HepG2 (cell line): ENCODE results near the gene FAM120AOS. TPM values are rescaled to one million over a fixed set of nuclear protein-coding genes. Genes with fewer than 3 reads are reported as not detected.

Experiments
- ATAC-seq: fragments of 200-7000 bp; cut with Tn5 transposase; 3 replicates; pipeline ENCODE4 v1.9.1; 2020; ENCODE audit warnings: mild to moderate bottlenecking, moderate library complexity
- BruUV-seq: library from RNA; stranded (reverse); fragments of 400-500 nt; replicated peaks from 2 replicates; lab custom pipeline; 2021; lab: Mats Ljungman, UMichigan
- CTCF ChIA-PET: fragments of 300-600 bp; formaldehyde crosslinking; extraction: SDS; loops from one replicate; lab custom pipeline; 2021; ENCODE audit warnings: low total read pairs, inconsistent platforms, low intra/inter-chr PET ratio; lab: Yijun Ruan, JAX
- POLR2A ChIA-PET: fragments of 350-600 bp; sonication (Branson Sonifier 250); formaldehyde crosslinking; loops from one replicate; lab custom pipeline; 2020; ENCODE audit warnings: antibody characterized with exemption, inconsistent platforms; lab: Yijun Ruan, JAX
- DNase-seq: peaks from one replicate; pipeline ENCODE4 v3.0.0-alpha.2; 2015; ENCODE audit warnings: low spot score
- FAIRE-seq: peaks from 3 replicates; lab custom pipeline; 2011; peaks lifted over from hg19 to GRCh38; lab: Jason Lieb, UNC
- H2AFZ ChIP-seq: one replicate; pipeline ENCODE4 v1.6.1; 2011; ENCODE audit warnings: low read length, inconsistent platforms
- H3K27ac ChIP-seq: fragments of 300-600 bp; 3 replicates; pipeline ENCODE4 v1.8.0; 2011; ENCODE audit warnings: mixed run types, mild to moderate bottlenecking, mixed read lengths, low read length, inconsistent platforms; ENCODE audit not compliant: insufficient read depth; ENCODE audit errors: extremely low read length
- H3K27me3 ChIP-seq, 2 experiments: fragments of 200-600 bp in 1 of 2; 2 replicates in 1 of 2; 3 replicates in 1 of 2; pipeline versions ENCODE4 v1.6.0 to v1.8.0; 2011; ENCODE audit warnings: low read length in 2 of 2, mild to moderate bottlenecking in 2 of 2, moderate library complexity in 2 of 2, inconsistent platforms in 1 of 2; ENCODE audit not compliant: insufficient read depth in 2 of 2, control insufficient read depth in 1 of 2
- H3K36me3 ChIP-seq, 2 experiments: fragments of 200-600 bp in 1 of 2; replicated peaks in 1 of 2; 2 replicates in 1 of 2; 3 replicates in 1 of 2; pipeline versions ENCODE4 v1.5.1 to v1.8.0; 2011; ENCODE audit warnings: low read length in 2 of 2, inconsistent platforms in 1 of 2; ENCODE audit not compliant: insufficient read depth in 2 of 2, control insufficient read depth in 1 of 2
- H3K4me1 ChIP-seq: 2 replicates; pipeline ENCODE4 v1.5.1; 2012; ENCODE audit warnings: low read length, inconsistent platforms; ENCODE audit not compliant: insufficient read depth
- H3K4me2 ChIP-seq: 2 replicates; pipeline ENCODE4 v1.6.0; 2011; ENCODE audit warnings: low read depth, low read length, inconsistent platforms
- H3K4me3 ChIP-seq, 3 experiments: fragments of 200-600 bp in 1 of 3; sonication (generic), shearing (Covaris generic) in 1 of 3; replicated peaks in 1 of 3; 2 replicates each; pipeline ENCODE4 v1.5.1; 2011 to 2016; ENCODE audit warnings: low read length in 3 of 3, inconsistent platforms in 2 of 3, low read depth in 2 of 3, mild to moderate bottlenecking in 2 of 3, control low read depth in 1 of 3, mixed read lengths in 1 of 3; ENCODE audit not compliant: insufficient read depth in 1 of 3
- H3K79me2 ChIP-seq: one replicate; pipeline ENCODE4 v1.6.1; 2011; ENCODE audit warnings: low read length, inconsistent platforms; ENCODE audit not compliant: insufficient read depth
- H3K9ac ChIP-seq: 2 replicates; pipeline ENCODE4 v1.6.0; 2011; ENCODE audit warnings: mild to moderate bottlenecking, low read depth, low read length, inconsistent platforms; ENCODE audit not compliant: insufficient read depth
- H3K9me3 ChIP-seq: 2 replicates; pipeline ENCODE4 v1.5.1; 2012; ENCODE audit warnings: mild to moderate bottlenecking, low read length
- H4K20me1 ChIP-seq: 2 replicates; pipeline ENCODE4 v1.6.0; 2011; ENCODE audit warnings: inconsistent platforms, mild to moderate bottlenecking, low read length, moderate library complexity; ENCODE audit not compliant: insufficient read depth
- CCDC6 ChIP-seq: sonication (generic); formaldehyde crosslinking; IDR thresholded peaks from 2 replicates; pipeline ENCODE4 v1.8.1; 2022; ENCODE audit warnings: mild to moderate bottlenecking, missing genetic modification reagents, moderate library complexity
- KIAA2018 ChIP-seq: sonication (generic); formaldehyde crosslinking; IDR thresholded peaks from 2 replicates; pipeline ENCODE4 v1.5.0; 2020; ENCODE audit warnings: mild to moderate bottlenecking, missing genetic modification reagents, borderline replicate concordance
- MEIS2 ChIP-seq: sonication (generic); formaldehyde crosslinking; IDR thresholded peaks from 2 replicates; pipeline ENCODE4 v1.9.0; 2021; ENCODE audit warnings: mild to moderate bottlenecking, missing genetic modification reagents
- POLR2A ChIP-seq, 2 experiments: IDR thresholded peaks; 2 replicates each; pipeline ENCODE4 v1.6.1; 2011; ENCODE audit warnings: low read depth in 2 of 2, low read length in 2 of 2, mild to moderate bottlenecking in 1 of 2, moderate library complexity in 1 of 2; ENCODE audit not compliant: insufficient read depth in 1 of 2
- SMC3 ChIP-seq: IDR thresholded peaks from 2 replicates; pipeline ENCODE4 v1.6.1; 2011; ENCODE audit warnings: low read length, improper control_type of control experiment
- THAP8 ChIP-seq: sonication (generic); formaldehyde crosslinking; IDR thresholded peaks from 2 replicates; pipeline ENCODE4 v1.5.1; 2020; ENCODE audit warnings: missing genetic modification reagents, mild to moderate bottlenecking, borderline replicate concordance
- ZFAT ChIP-seq: sonication (generic); formaldehyde crosslinking; conservative IDR thresholded peaks from 2 replicates; pipeline ENCODE4 v1.8.1; 2023; ENCODE audit warnings: missing genetic modification reagents, inconsistent platforms
- ZNF12 ChIP-seq: sonication (generic); formaldehyde crosslinking; IDR thresholded peaks from 2 replicates; pipeline ENCODE4 v1.5.0; 2020; ENCODE audit warnings: missing genetic modification reagents
- ZNF329 ChIP-seq: sonication (generic); formaldehyde crosslinking; IDR thresholded peaks from 2 replicates; pipeline ENCODE4 v1.9.0; 2021; ENCODE audit warnings: low read depth, mild to moderate bottlenecking, missing genetic modification reagents
- WGBS: methylation state at CpG from one replicate; pipeline ENCODE4 v1.1.6; 2017; ENCODE audit warnings: low lambda C conversion rate; 5-methylcytosine and 5-hydroxymethylcytosine counted together
- in situ Hi-C: cut with HindIII; loops from 2 replicates; pipeline ENCODE4 v1.10.0; 2017; ENCODE audit warnings: low pct_unique_long_range_greater_than_20kb; ENCODE audit not compliant: extremely low pct_ligation_motif_present
- intact Hi-C: fragments of 100-400 bp; cut with micrococcal nuclease; formaldehyde crosslinking; loops from one replicate; pipeline ENCODE4 v1.10.0; 2022; ENCODE audit not compliant: unreplicated experiment
- polyA plus RNA-seq, 8 experiments: library from polyadenylated mRNA; depleted of rRNA in 3 of 8; stranded (reverse) in 7 of 8; unstranded in 1 of 8; fragments of >200 nt; fragmentation: Illumina TruSeq in 4 of 8; extraction: Trizol in 4 of 8; gene quantifications; 2 replicates each; pipeline versions ENCODE4 v1.2.1 to v1.2.3, GENCODE V29; 2011 to 2016; ENCODE audit warnings: low read depth in 4 of 8, missing spikeins in 1 of 8, mixed read lengths in 1 of 8; ENCODE audit not compliant: insufficient read depth in 1 of 8
- total RNA-seq, 5 experiments: library from RNA; depleted of rRNA; stranded (reverse); fragments of >200 nt; fragmentation: Illumina TruSeq; extraction: Trizol; gene quantifications; 2 replicates each; pipeline ENCODE4 v1.2.3, GENCODE V29; 2016; ENCODE audit warnings: low read depth in 1 of 5
- TF ChIP-seq, protein P1 (sequence below): sonication (generic); formaldehyde crosslinking; IDR thresholded peaks from 2 replicates; pipeline ENCODE4 v1.8.1; 2023; ENCODE audit warnings: missing genetic modification reagents, inconsistent platforms, borderline replicate concordance
- TF ChIP-seq, protein P2 (sequence below): sonication (generic); formaldehyde crosslinking; IDR thresholded peaks from 2 replicates; pipeline ENCODE4 v1.8.1; 2023; ENCODE audit warnings: mild to moderate bottlenecking, missing genetic modification reagents, borderline replicate concordance

FAM120AOS gene
- total and polyA plus RNA-seq, 2 of the 13 experiments (the other 11 are each of a cell fraction or from before 2014, with no cell fraction given): 28.2 to 34.6 TPM

- no peak for TF ChIP-seq KIAA2018 (CRISPR knock-in tag)
Observed at GRCh38 chr9:93456022-93456421, 2.6 kb upstream of the FAM120AOS start (continued).

DNA sequence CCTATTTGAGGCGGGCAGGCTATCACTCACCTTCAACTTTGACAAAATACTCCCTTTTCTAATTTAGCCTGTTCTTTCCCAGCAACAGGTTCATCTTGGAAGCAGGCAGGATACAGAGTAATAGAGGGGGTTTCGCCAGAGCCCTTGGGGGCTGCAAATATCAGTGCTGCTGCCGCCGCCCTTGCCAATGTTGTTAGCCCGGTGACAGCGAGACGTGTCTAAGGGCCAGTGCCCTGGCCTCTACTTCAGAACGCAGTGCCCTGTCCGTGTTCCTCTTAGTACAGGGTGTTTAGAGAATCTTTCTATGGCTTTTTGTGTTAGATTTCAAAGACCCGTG lies 703 bp downstream of the FAM120AOS start:
- Histone ChIP-seq H3K4me1 (peaks cover 51% of the 10 kb centered on the region), H3K27me3 (no peaks in the 10 kb centered on the region; a peak in 1 of 5 replicates), H3K79me2 (peaks cover 70% of the 10 kb centered on the region), H3K27ac (peak overlapping the region; percentile 88), H3K4me2 (peak overlapping the region; percentile 86), H4K20me1 (peaks cover 33% of the 10 kb centered on the region), H2AFZ (no peak overlapping the region), H3K4me3 (peak overlapping the region; percentile 95 to 99 (median 95)), H3K9me3 (no peaks in the 10 kb centered on the region), H3K9ac (peak overlapping the region; percentile 95), H3K36me3 (peaks cover 0 to 9% of the 10 kb centered on the region in 2 experiments; a peak in 3 of 5 replicates)
- FAIRE-seq (no peak), DNase-seq (no peak), ATAC-seq (peak; percentile 33)
- in situ Hi-C loops: no loop called here
- BruUV-seq: no TSS peak
- intact Hi-C loops: loop anchor here (5.0 kb wide), 2 partner anchors 115 to 140 kb away; no protein-coding TSS in a partner anchor
- POLR2A ChIA-PET: interaction anchor here (1.2 to 2.2 kb wide), 4 partner anchors 13 to 319 kb away, joined by 3 to 10 read pairs (median 5); partner anchors contain the start of gene NINJ1
- WGBS: 4% methylated on average over 10 of the region's 10 CpGs
- CTCF ChIA-PET: no interaction called here
- TF ChIP-seq ZNF12 (CRISPR knock-in tag) (no peak), ZNF329 (CRISPR knock-in tag) (no peak), THAP8 (CRISPR knock-in tag) (0 out of 2 replicates have a peak, but pooled peaks have one; percentile 33), SMC3 (no peak), MEIS2 (no peak), POLR2A (IDR thresholded peaks at IDR 0.05; ENCODE audit: insufficient read depth in 1 of 2, low read depth in 2 of 2, low read length in 2 of 2) (0 out of 4 replicates have a peak, but pooled peaks of 1 of the 2 experiments have one; percentile 14), CCDC6 (CRISPR knock-in tag) (0 out of 2 replicates have a peak, but pooled peaks have one; percentile 10), ZFAT (CRISPR knock-in tag) (no peak)
- TF ChIP-seq, protein P1, sequence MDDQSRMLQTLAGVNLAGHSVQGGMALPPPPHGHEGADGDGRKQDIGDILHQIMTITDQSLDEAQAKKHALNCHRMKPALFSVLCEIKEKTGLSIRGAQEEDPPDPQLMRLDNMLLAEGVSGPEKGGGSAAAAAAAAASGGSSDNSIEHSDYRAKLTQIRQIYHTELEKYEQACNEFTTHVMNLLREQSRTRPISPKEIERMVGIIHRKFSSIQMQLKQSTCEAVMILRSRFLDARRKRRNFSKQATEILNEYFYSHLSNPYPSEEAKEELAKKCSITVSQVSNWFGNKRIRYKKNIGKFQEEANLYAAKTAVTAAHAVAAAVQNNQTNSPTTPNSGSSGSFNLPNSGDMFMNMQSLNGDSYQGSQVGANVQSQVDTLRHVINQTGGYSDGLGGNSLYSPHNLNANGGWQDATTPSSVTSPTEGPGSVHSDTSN (CRISPR knock-in tag): no peak
- TF ChIP-seq, protein P2, sequence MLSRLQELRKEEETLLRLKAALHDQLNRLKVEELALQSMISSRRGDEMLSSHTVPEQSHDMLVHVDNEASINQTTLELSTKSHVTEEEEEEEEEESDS: no peak
